ENCODE measurements around the gene LRRC58.

The LRRC58 gene

GRCh38 chr3:120276767-120277166 lies 72.4 kb downstream of the LRRC58 start:
- no peak for DNase-seq (ENCODE audit: low read depth)

DNA sequence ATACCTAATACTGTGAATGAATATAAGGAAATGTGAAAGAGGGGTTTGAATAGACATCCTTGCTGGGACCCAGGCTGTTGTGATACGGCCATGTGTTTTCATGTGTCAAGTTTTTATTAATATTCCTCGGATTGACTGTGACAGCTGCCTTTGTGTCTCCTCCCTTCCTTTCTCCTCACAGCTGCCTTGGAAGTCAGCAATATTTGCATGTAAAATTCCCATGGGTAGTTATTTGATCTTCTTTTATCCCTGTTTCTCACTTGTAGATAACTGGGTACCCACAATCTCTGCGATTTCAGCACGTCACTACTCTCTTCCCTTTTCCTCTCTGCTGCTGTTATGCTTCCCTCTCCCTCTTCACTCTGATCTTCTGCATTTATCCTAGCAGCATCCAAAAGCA lies 73.5 kb downstream of the LRRC58 start:
- DNase-seq (ENCODE audit: low read depth) = no peak

- peak; percentile 27 for DNase-seq (ENCODE audit: low read depth)
Observed at GRCh38 chr3:120274739-120275167, 74.4 kb downstream of the LRRC58 start.

Measured in fibroblast of gingiva (primary cell).